Dendritic cell treated with granulocyte-macrophage colony-stimulating factor and Interleukin-4, amounts not matched to agents 40 ng/mL and 50 ng/mL, for 4 days (primary cell): ENCODE results near the gene EHD1.
"Not testable (repeated sequence)": the region's sequence is repeated elsewhere in the genome, so short reads cannot be mapped to it uniquely, and the experiment has no call there.

Experiments
- H3K27ac Mint-ChIP-seq: one replicate; pipeline ENCODE4 v1.8.0; 2022; ENCODE audit warnings: mild to moderate bottlenecking, mixed read lengths
- H3K27me3 Mint-ChIP-seq: one replicate; pipeline ENCODE4 v1.8.0; 2022; ENCODE audit warnings: mild to moderate bottlenecking, mixed read lengths
- H3K36me3 Mint-ChIP-seq: one replicate; pipeline ENCODE4 v1.8.0; 2022; ENCODE audit warnings: low read depth, mixed read lengths
- H3K4me1 Mint-ChIP-seq: one replicate; pipeline ENCODE4 v1.8.0; 2022; ENCODE audit warnings: low read depth, mixed read lengths
- H3K4me3 Mint-ChIP-seq: one replicate; pipeline ENCODE4 v1.8.0; 2022; ENCODE audit warnings: mild to moderate bottlenecking, moderate library complexity, mixed read lengths
- H3K9me3 Mint-ChIP-seq: one replicate; pipeline ENCODE4 v1.8.0; 2022; ENCODE audit warnings: mixed read lengths
- intact Hi-C: fragments of 100-400 bp; cut with micrococcal nuclease; formaldehyde crosslinking; loops from one replicate; pipeline ENCODE4 v1.15.0; 2022

EHD1 gene

GRCh38 chr11:64827451-64827839 is 51.0 kb downstream of the EHD1 start:
- no peaks in the 10 kb centered on the region for H3K9me3 Mint-ChIP-seq
- no peak overlapping the region for H3K27ac Mint-ChIP-seq
- intact Hi-C loops: no loop called here
- no peaks in the 10 kb centered on the region for H3K36me3 Mint-ChIP-seq
- no peak overlapping the region for H3K4me3 Mint-ChIP-seq
- no peaks in the 10 kb centered on the region for H3K4me1 Mint-ChIP-seq
- peaks cover 3% of the 10 kb centered on the region for H3K27me3 Mint-ChIP-seq

- intact Hi-C loops: no loop called here
- Mint-ChIP-seq H3K9me3 (no peaks in the 10 kb centered on the region), H3K4me1 (no peaks in the 10 kb centered on the region), H3K4me3 (no peak overlapping the region), H3K27me3 (peaks cover 3% of the 10 kb centered on the region), H3K27ac (no peak overlapping the region), H3K36me3 (no peaks in the 10 kb centered on the region)
Observed at GRCh38 chr11:64826578-64827450, 51.6 kb downstream of the EHD1 start.

- intact Hi-C loops: no loop called here
- no peak overlapping the region for H3K27ac Mint-ChIP-seq
- H3K36me3 Mint-ChIP-seq: no peaks in the 10 kb centered on the region
- H3K4me1 Mint-ChIP-seq: no peaks in the 10 kb centered on the region
- H3K4me3 Mint-ChIP-seq: no peak overlapping the region
- H3K27me3 Mint-ChIP-seq: peaks cover 3% of the 10 kb centered on the region
- no peaks in the 10 kb centered on the region for H3K9me3 Mint-ChIP-seq
Observed at GRCh38 chr11:64826062-64826461, 52.4 kb downstream of the EHD1 start.

GRCh38 chr11:64823568-64824119 is 54.8 kb downstream of the EHD1 start:
- peaks cover 3% of the 10 kb centered on the region for H3K27me3 Mint-ChIP-seq
- H3K4me1 Mint-ChIP-seq: no peaks in the 10 kb centered on the region
- H3K4me3 Mint-ChIP-seq: no peak overlapping the region
- H3K9me3 Mint-ChIP-seq: no peaks in the 10 kb centered on the region
- no peak overlapping the region for H3K27ac Mint-ChIP-seq
- H3K36me3 Mint-ChIP-seq: no peaks in the 10 kb centered on the region
- intact Hi-C loops: no loop called here

GRCh38 chr11:64817476-64817875 is 60.9 kb downstream of the EHD1 start:
- no peak overlapping the region for H3K27ac Mint-ChIP-seq
- H3K9me3 Mint-ChIP-seq: no peaks in the 10 kb centered on the region
- H3K36me3 Mint-ChIP-seq: no peaks in the 10 kb centered on the region
- intact Hi-C loops: no loop called here
- no peak overlapping the region for H3K4me3 Mint-ChIP-seq
- peaks cover 4% of the 10 kb centered on the region for H3K27me3 Mint-ChIP-seq
- no peaks in the 10 kb centered on the region for H3K4me1 Mint-ChIP-seq

GRCh38 chr11:64815433-64815832 is 63.0 kb downstream of the EHD1 start:
- H3K27ac Mint-ChIP-seq, H3K4me1 Mint-ChIP-seq: not testable (repeated sequence)

GRCh38 chr11:64814712-64815187 is 63.7 kb downstream of the EHD1 start:
- Mint-ChIP-seq H3K4me1 (peaks cover 12% of the 10 kb centered on the region), H3K4me3 (no peak overlapping the region), H3K27ac (no peak overlapping the region), H3K36me3 (peaks cover 8% of the 10 kb centered on the region), H3K9me3 (no peaks in the 10 kb centered on the region), H3K27me3 (peaks cover 4% of the 10 kb centered on the region)
- intact Hi-C loops: no loop called here

More at GRCh38 chr11:64815433-64815832, 63.0 kb downstream of the EHD1 start:
- H3K36me3 Mint-ChIP-seq, intact Hi-C loops, H3K4me3 Mint-ChIP-seq, H3K27me3 Mint-ChIP-seq, H3K9me3 Mint-ChIP-seq: not testable (repeated sequence)

- no peak overlapping the region for H3K4me3 Mint-ChIP-seq
- peaks cover 6% of the 10 kb centered on the region for H3K27me3 Mint-ChIP-seq
- peaks cover 8% of the 10 kb centered on the region for H3K36me3 Mint-ChIP-seq
- H3K27ac Mint-ChIP-seq: no peak overlapping the region
- intact Hi-C loops: no loop called here
- H3K4me1 Mint-ChIP-seq: peaks cover 19% of the 10 kb centered on the region
- no peaks in the 10 kb centered on the region for H3K9me3 Mint-ChIP-seq
Observed at GRCh38 chr11:64813826-64814225, 64.6 kb downstream of the EHD1 start.

GRCh38 chr11:64810891-64811272 is 67.5 kb downstream of the EHD1 start:
- Mint-ChIP-seq H3K4me1 (peaks cover 32% of the 10 kb centered on the region), H3K27ac (peak overlapping the region; percentile 83), H3K27me3 (peaks cover 6% of the 10 kb centered on the region), H3K36me3 (peaks cover 36% of the 10 kb centered on the region), H3K4me3 (peak overlapping the region; percentile 99), H3K9me3 (no peaks in the 10 kb centered on the region)
- intact Hi-C loops: loop anchor here (2.0 kb wide), 1 partner anchor 30 kb away; no protein-coding TSS in a partner anchor

- Mint-ChIP-seq H3K4me3 (peak within 1 kb of the TSS; percentile 99), H3K9me3 (no peaks in the 10 kb centered on the region), H3K27me3 (peaks cover 1% of the 10 kb centered on the region), H3K36me3 (peaks cover 41% of the 10 kb centered on the region), H3K4me1 (peaks cover 32% of the 10 kb centered on the region), H3K27ac (peak within 1 kb of the TSS; percentile 83)
- intact Hi-C loops: loop anchor here (2.0 kb wide), 1 partner anchor 30 kb away; no protein-coding TSS in a partner anchor
Observed at GRCh38 chr11:64810271-64810890, 68.0 kb downstream of the EHD1 start, which contains the start of gene MEN1. Gene MEN1 (minus strand): TSS chr11:64810551. CDS start chr11:64810109, 442 bp downstream.

GRCh38 chr11:64809781-64810241 is 68.6 kb downstream of the EHD1 start:
- H3K36me3 Mint-ChIP-seq: peaks cover 46% of the 10 kb centered on the region
- H3K4me1 Mint-ChIP-seq: peaks cover 32% of the 10 kb centered on the region
- intact Hi-C loops: loop anchor here (2.0 kb wide), 1 partner anchor 29 kb away; no protein-coding TSS in a partner anchor
- peak overlapping the region; percentile 99 for H3K4me3 Mint-ChIP-seq
- H3K9me3 Mint-ChIP-seq: no peaks in the 10 kb centered on the region
- H3K27ac Mint-ChIP-seq: peak overlapping the region; percentile 83
- peaks cover 1% of the 10 kb centered on the region for H3K27me3 Mint-ChIP-seq

GRCh38 chr11:64805481-64805880 is 72.9 kb downstream of the EHD1 start:
- H3K27me3 Mint-ChIP-seq: peaks cover 1% of the 10 kb centered on the region
- H3K27ac Mint-ChIP-seq: no peak overlapping the region
- peaks cover 52% of the 10 kb centered on the region for H3K4me1 Mint-ChIP-seq

GRCh38 chr11:64804346-64805210 is 73.8 kb downstream of the EHD1 start:
- intact Hi-C loops: no loop called here
- peaks cover under 1% of the 10 kb centered on the region for H3K27me3 Mint-ChIP-seq
- H3K4me3 Mint-ChIP-seq: no peak overlapping the region
- H3K27ac Mint-ChIP-seq: no peak overlapping the region
- H3K9me3 Mint-ChIP-seq: no peaks in the 10 kb centered on the region
- peaks cover 51% of the 10 kb centered on the region for H3K36me3 Mint-ChIP-seq
- H3K4me1 Mint-ChIP-seq: peaks cover 43% of the 10 kb centered on the region

More at GRCh38 chr11:64805481-64805880, 72.9 kb downstream of the EHD1 start:
- Mint-ChIP-seq H3K9me3 (no peaks in the 10 kb centered on the region), H3K36me3 (peaks cover 48% of the 10 kb centered on the region), H3K4me3 (no peak overlapping the region)
- intact Hi-C loops: no loop called here
